Adrenal gland (tissue), 12 donors: ENCODE data around the gene MYRFL. TPM values are rescaled to one million over a fixed set of nuclear protein-coding genes. Genes with fewer than 3 reads are reported as not detected.

Experiments used
- DNase-seq, 7 donors: peaks; one replicate each; pipeline ENCODE4 v3.0.0-alpha.2; 2019 to 2020
- H3K27ac ChIP-seq, 5 donors: fragments of 200-600 bp; sonication (generic) in 4 of 5; 1 replicate in 3 of 5; 2 replicates in 2 of 5; pipeline versions ENCODE4 v1.5.1 to v1.8.0; 2016 to 2020; ENCODE audit warnings: mild to moderate bottlenecking in 1 of 5
- H3K27me3 ChIP-seq: fragments of 200-600 bp; 2 replicates; pipeline ENCODE4 v1.8.0; 2021
- H3K36me3 ChIP-seq, 2 donors: fragments of 200-600 bp; replicated peaks in 1 of 2; 1 replicate in 1 of 2; 2 replicates in 1 of 2; pipeline versions ENCODE4 v1.5.1 to v1.8.0; 2018 to 2022
- H3K4me1 ChIP-seq, 2 donors: fragments of 200-600 bp; replicated peaks in 1 of 2; 1 replicate in 1 of 2; 2 replicates in 1 of 2; pipeline versions ENCODE4 v1.5.1 to v1.8.0; 2018 to 2021
- H3K4me3 ChIP-seq, 4 donors: fragments of 200-600 bp; sonication (generic) in 3 of 4; one replicate each; pipeline ENCODE4 v1.5.1; 2016 to 2018
- H3K9me3 ChIP-seq, 3 donors: fragments of 200-600 bp; sonication (generic) in 1 of 3; replicated peaks in 1 of 3; 1 replicate in 2 of 3; 2 replicates in 1 of 3; pipeline versions ENCODE4 v1.5.1 to v1.8.0; 2016 to 2021
- CTCF ChIP-seq, 6 experiments: fragments of 450-650 bp in 4 of 6; fragments of 200-600 bp in 2 of 6; sonication (generic) in 1 of 6; IDR thresholded peaks; 1 replicate in 5 of 6; 2 replicates in 1 of 6; pipeline versions ENCODE4 v1.5.1 to v1.8.0; 2016 to 2021; ENCODE audit warnings: antibody characterized with exemption in 6 of 6, mild to moderate bottlenecking in 2 of 6, moderate library complexity in 1 of 6
- POLR2A ChIP-seq, 2 donors: fragments of 450-650 bp; IDR thresholded peaks; one replicate each; pipeline ENCODE4 v1.6.1; 2017; ENCODE audit warnings: antibody characterized with exemption in 2 of 2, mild to moderate bottlenecking in 2 of 2, moderate library complexity in 1 of 2
- WGBS, 4 donors: extraction: QIAGEN DNeasy Blood & Tissue Kit in 2 of 4; methylation state at CpG; one replicate each; pipeline versions ENCODE4 v1.1.5 to v1.1.7; 2013 to 2017; 5-methylcytosine and 5-hydroxymethylcytosine counted together
- intact Hi-C, 2 donors: fragments of 100-400 bp; cut with DNase I; formaldehyde crosslinking; loops; one replicate each; pipeline versions ENCODE4 v1.14.1 to v1.15.0; 2022 to 2023
- polyA plus RNA-seq, 3 donors: library from polyadenylated mRNA; stranded (reverse); fragments of 200-250 nt in 2 of 3; fragments of 350-450 nt in 1 of 3; fragmentation: Illumina TruSeq in 1 of 3; extraction: RNeasy Lipid Tissue Mini Kit (QIAGEN cat#74804) in 1 of 3; gene quantifications; one replicate each; pipeline ENCODE4 v1.2.3, GENCODE V29; 2013 to 2014
- total RNA-seq, 9 donors: library from RNA; depleted of rRNA in 4 of 9; stranded (reverse); fragments of >200 nt in 4 of 9; fragments of 120-200 nt in 1 of 9; fragmentation: NEBNext Ultra II Directional in 1 of 9; extraction: Animal tissue kit (Norgen Biotek cat#: 25700) in 1 of 9; gene quantifications; one replicate each; pipeline versions ENCODE4 v1.1.0 to v1.2.4, GENCODE V29; 2013 to 2023
- donor health status: healthy with polysubstance abuse.
- donor health status: Bipolar disorder and iron deficiency.
- donor health status: DM: yes; HTN: yes; CAD: no.
- donor health status: DM: no; HTN: no; CAD: no.
- donor health status: DM: no; HTN: no; CAD: no.
- donor health status: DM: yes; HTN: yes; CAD: no.

Gene MYRFL
- total and polyA plus RNA-seq, 12 donors, result 0.07 to 1.00 (median 0.30) TPM

- H3K36me3 ChIP-seq, result no peaks in the 10 kb centered on the region
- peaks cover 17 to 40% of the 10 kb centered on the region in 2 donors for H3K4me1 ChIP-seq
- no peaks in the 10 kb centered on the region for H3K9me3 ChIP-seq
- TF ChIP-seq CTCF (IDR thresholded peaks at IDR 0.05) (no peak), POLR2A (IDR thresholded peaks at IDR 0.05) (no peak)
- 41 to 49% (median 45%) methylated on average over 3 of the region's 3 CpGs for WGBS, 4 donors
- intact Hi-C loops, result no loop called here
- H3K27me3 ChIP-seq, result no peaks in the 10 kb centered on the region
- no peak overlapping the region for H3K4me3 ChIP-seq
- peak overlapping the region in 3 of 5 donors; percentile 20 to 45 (median 22) for H3K27ac ChIP-seq
- DNase-seq, result peak in 6 of 7 donors; percentile 44 to 73 (median 59)
Observed at GRCh38 chr12:69835081-69835480, 10.1 kb downstream of the MYRFL start.

DNA sequence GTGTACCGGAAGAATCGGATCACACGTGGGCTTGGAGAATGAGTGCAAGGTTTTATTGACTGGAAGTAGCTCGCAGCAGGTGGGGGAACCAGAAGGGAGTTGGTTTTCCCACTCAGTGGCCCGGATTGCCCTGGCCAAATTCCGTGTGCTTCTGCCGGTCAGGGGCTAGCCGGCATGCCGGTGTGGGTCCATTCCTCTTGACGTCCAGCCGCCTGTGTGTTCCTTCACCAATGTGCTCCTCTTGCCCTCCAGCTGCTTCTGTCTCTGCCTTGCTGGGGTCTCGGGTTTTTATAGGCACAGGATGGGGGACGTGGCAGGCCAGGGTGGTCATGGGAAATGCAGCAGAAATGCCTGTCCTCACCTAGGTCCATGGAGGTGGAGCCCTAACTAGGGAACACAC lies 11.0 kb downstream of the MYRFL start:
- TF ChIP-seq CTCF (IDR thresholded peaks at IDR 0.05) (no peak), POLR2A (IDR thresholded peaks at IDR 0.05) (no peak)

DNA sequence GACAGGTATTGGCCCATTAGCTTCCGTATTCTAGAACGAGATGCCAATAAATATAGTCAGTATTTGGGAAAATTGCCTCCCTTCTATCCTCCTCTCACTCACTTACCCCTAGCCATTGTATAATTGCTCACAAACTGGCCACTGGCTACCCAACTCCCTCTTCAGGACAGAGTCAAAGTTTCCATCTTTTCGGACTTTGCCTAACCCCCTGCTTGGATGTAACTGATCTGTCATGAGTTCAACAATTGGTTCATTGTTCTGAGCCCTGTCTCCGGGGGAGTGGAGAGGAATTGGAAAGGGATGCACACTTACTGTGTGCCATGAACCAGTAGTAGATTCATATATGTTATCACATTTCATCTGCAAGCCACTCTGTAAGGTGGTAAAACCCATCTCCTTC lies 12.2 kb downstream of the MYRFL start:
- no peak overlapping the region for H3K27ac ChIP-seq
- intact Hi-C loops, result no loop called here
- H3K4me3 ChIP-seq, result no peak overlapping the region
- 89 to 96% (median 92%) methylated on average over 4 of the region's 4 CpGs for WGBS, 4 donors
- no peaks in the 10 kb centered on the region for H3K9me3 ChIP-seq
- H3K36me3 ChIP-seq, result no peaks in the 10 kb centered on the region
- DNase-seq, result no peak
- H3K27me3 ChIP-seq, result no peaks in the 10 kb centered on the region
- TF ChIP-seq POLR2A (IDR thresholded peaks at IDR 0.05) (no peak), CTCF (IDR thresholded peaks at IDR 0.05) (no peak)
- peaks cover 28 to 50% of the 10 kb centered on the region in 2 donors for H3K4me1 ChIP-seq

More for the DNA sequence above, 11.0 kb downstream of the MYRFL start:
- no peaks in the 10 kb centered on the region for H3K36me3 ChIP-seq
- peaks cover 27 to 50% of the 10 kb centered on the region in 2 donors for H3K4me1 ChIP-seq
- H3K9me3 ChIP-seq, result no peaks in the 10 kb centered on the region
- H3K27ac ChIP-seq, result peak overlapping the region in 1 of 5 donors; percentile 45
- 88 to 95% (median 93%) methylated on average over 7 to 13 of the region's 13 CpGs for WGBS, 4 donors
- no peak for DNase-seq
- H3K27me3 ChIP-seq, result no peaks in the 10 kb centered on the region
- intact Hi-C loops, result no loop called here
- H3K4me3 ChIP-seq, result no peak overlapping the region

DNA sequence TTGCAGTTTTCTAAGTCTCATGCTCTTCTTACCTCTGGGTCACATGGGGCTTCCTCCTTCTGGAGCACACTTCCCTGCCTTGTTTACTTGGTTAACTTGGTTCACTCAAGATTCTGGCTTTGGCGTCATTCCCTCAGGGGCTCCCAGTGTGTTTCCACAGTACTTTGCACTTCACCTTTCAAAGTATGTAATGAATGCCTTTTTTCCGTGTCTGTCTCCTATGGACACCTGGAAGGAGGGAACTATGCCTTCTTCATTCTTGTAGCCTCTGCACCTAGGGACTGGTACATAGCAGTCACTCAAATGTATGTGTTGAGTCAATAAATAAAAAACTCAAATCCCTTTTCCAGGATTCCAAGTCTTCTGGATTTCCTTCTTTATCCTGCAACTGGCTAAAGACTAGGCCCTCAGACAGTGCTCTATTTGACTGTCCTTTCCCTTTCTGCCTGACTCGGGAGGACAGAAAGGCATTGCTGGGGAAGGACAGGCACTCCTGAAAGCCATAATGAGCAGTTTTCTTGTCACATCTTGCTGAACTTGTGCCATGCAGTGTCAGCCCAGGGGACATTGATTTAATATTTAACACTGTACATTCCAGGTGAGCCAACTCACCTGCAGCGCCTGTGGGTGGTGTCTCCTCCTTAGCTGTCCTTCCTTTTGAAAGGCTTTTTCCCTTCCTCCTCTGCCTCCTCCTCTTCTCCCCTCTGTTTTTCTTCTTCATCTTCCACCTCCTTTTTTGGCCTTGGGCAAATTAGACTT lies 12.8 kb downstream of the MYRFL start:
- no peaks in the 10 kb centered on the region for H3K27me3 ChIP-seq
- no peak for DNase-seq
- H3K27ac ChIP-seq, result peak overlapping the region in 1 of 5 donors; percentile 17
- intact Hi-C loops, result no loop called here
- peaks cover 28 to 50% of the 10 kb centered on the region in 2 donors for H3K4me1 ChIP-seq
- H3K36me3 ChIP-seq, result no peaks in the 10 kb centered on the region
- H3K4me3 ChIP-seq, result no peak overlapping the region
- no peaks in the 10 kb centered on the region for H3K9me3 ChIP-seq
- TF ChIP-seq POLR2A (IDR thresholded peaks at IDR 0.05), result no peak
- TF ChIP-seq CTCF (IDR thresholded peaks at IDR 0.05), result no peak
- WGBS, 4 donors, result 76 to 82% (median 79%) methylated on average over 4 of the region's 4 CpGs
